HepG2 (cell line): ENCODE measurements around the gene CYB5B. TPM values are rescaled to one million over a fixed set of nuclear protein-coding genes. Genes with fewer than 3 reads are reported as not detected.
A peak's percentile ranks its signal among the peaks of the same experiment; 100 is the strongest.

ENCODE experiments used
- FOSL1 ChIP-seq: sonication (generic); formaldehyde crosslinking; IDR thresholded peaks from 2 replicates; pipeline ENCODE4 v1.9.0; 2021; ENCODE audit warnings: missing genetic modification reagents, borderline replicate concordance
- FOSL2 ChIP-seq: sonication (generic); formaldehyde crosslinking; IDR thresholded peaks from 2 replicates; pipeline ENCODE4 v1.4.0; 2020; ENCODE audit warnings: missing genetic modification reagents
- FOXJ3 ChIP-seq: sonication (generic); formaldehyde crosslinking; IDR thresholded peaks from 2 replicates; pipeline ENCODE4 v1.4.0; 2020; ENCODE audit warnings: missing genetic modification reagents, mild to moderate bottlenecking, borderline replicate concordance
- MAFK ChIP-seq, 2 experiments: IDR thresholded peaks in 1 of 2; conservative IDR thresholded peaks in 1 of 2; 2 replicates each; pipeline ENCODE4 v1.6.1; 2011; ENCODE audit warnings: improper control_type of control experiment in 2 of 2, low read length in 2 of 2
- SAP130 ChIP-seq: IDR thresholded peaks from 2 replicates; pipeline ENCODE4 v1.6.1; 2016; ENCODE audit warnings: low read depth
- STAT6 ChIP-seq: sonication (generic); formaldehyde crosslinking; IDR thresholded peaks from 2 replicates; pipeline ENCODE4 v1.4.0; 2020; ENCODE audit warnings: missing genetic modification reagents, mild to moderate bottlenecking, borderline replicate concordance
- ZNF235 ChIP-seq: sonication (generic); formaldehyde crosslinking; IDR thresholded peaks from 2 replicates; pipeline ENCODE4 v1.8.1; 2023; ENCODE audit warnings: mild to moderate bottlenecking, missing genetic modification reagents, borderline replicate concordance
- ZNF280D ChIP-seq: sonication (generic); formaldehyde crosslinking; IDR thresholded peaks from 2 replicates; pipeline ENCODE4 v1.5.1; 2020; ENCODE audit warnings: mild to moderate bottlenecking, missing genetic modification reagents
- ZNF318 ChIP-seq: sonication (generic); formaldehyde crosslinking; IDR thresholded peaks from 2 replicates; pipeline ENCODE4 v1.4.0; 2020; ENCODE audit warnings: mild to moderate bottlenecking, missing genetic modification reagents
- ZNF354B ChIP-seq: sonication (generic); formaldehyde crosslinking; IDR thresholded peaks from 2 replicates; pipeline ENCODE4 v1.8.0; 2022; ENCODE audit warnings: mild to moderate bottlenecking, missing genetic modification reagents
- ZNF468 ChIP-seq: sonication (generic); formaldehyde crosslinking; IDR thresholded peaks from 2 replicates; pipeline ENCODE4 v1.8.0; 2022; ENCODE audit warnings: mild to moderate bottlenecking, moderate library complexity, missing genetic modification reagents
- ZNF550 ChIP-seq: sonication (generic); formaldehyde crosslinking; IDR thresholded peaks from 2 replicates; pipeline ENCODE4 v1.4.0; 2020; ENCODE audit warnings: mild to moderate bottlenecking, missing genetic modification reagents, borderline replicate concordance
- ZNF597 ChIP-seq: sonication (generic); formaldehyde crosslinking; IDR thresholded peaks from 2 replicates; pipeline ENCODE4 v1.5.0; 2020; ENCODE audit warnings: missing genetic modification reagents
- polyA plus RNA-seq, 8 experiments: library from polyadenylated mRNA; depleted of rRNA in 3 of 8; stranded (reverse) in 7 of 8; unstranded in 1 of 8; fragments of >200 nt; fragmentation: Illumina TruSeq in 4 of 8; extraction: Trizol in 4 of 8; gene quantifications; 2 replicates each; pipeline versions ENCODE4 v1.2.1 to v1.2.3, GENCODE V29; 2011 to 2016; ENCODE audit warnings: low read depth in 4 of 8, missing spikeins in 1 of 8, mixed read lengths in 1 of 8; ENCODE audit not compliant: insufficient read depth in 1 of 8
- total RNA-seq, 5 experiments: library from RNA; depleted of rRNA; stranded (reverse); fragments of >200 nt; fragmentation: Illumina TruSeq; extraction: Trizol; gene quantifications; 2 replicates each; pipeline ENCODE4 v1.2.3, GENCODE V29; 2016; ENCODE audit warnings: low read depth in 1 of 5

Gene CYB5B
- total and polyA plus RNA-seq, 2 of the 13 experiments (the other 11 are each of a cell fraction or from before 2014, with no cell fraction given) = 234 to 432 TPM

- TF ChIP-seq ZNF318 (CRISPR knock-in tag) (no peak), ZNF468 (CRISPR knock-in tag) (no peak), FOXJ3 (CRISPR knock-in tag) (no peak), FOSL1 (CRISPR knock-in tag) (no peak), ZNF280D (CRISPR knock-in tag) (0 out of 2 replicates have a peak, but pooled peaks have one; percentile 25), STAT6 (CRISPR knock-in tag) (0 out of 2 replicates have a peak, but pooled peaks have one; percentile 40), ZNF235 (CRISPR knock-in tag) (no peak), ZNF354B (CRISPR knock-in tag) (no peak), MAFK (conservative IDR thresholded peaks at IDR 0.05 in 1 of 2, IDR thresholded peaks at IDR 0.05 in 1 of 2; ENCODE audit: low read length in 2 of 2) (no peak), ZNF597 (CRISPR knock-in tag) (no peak), FOSL2 (CRISPR knock-in tag) (peak; percentile 54; the same call in 1 of the 2 replicates), ZNF550 (no peak), SAP130 (CRISPR knock-in tag) (peak; percentile 13; the same call in 1 of the 2 replicates)
Observed at GRCh38 chr16:69465083-69465721, 40.8 kb downstream of the CYB5B start (continued).
